Fibroblast of lung (primary cell): Measurements from ENCODE around the gene GLCCI1.

Experiments
- CTCF ChIP-seq, 2 donors: IDR thresholded peaks in 1 of 2; conservative IDR thresholded peaks in 1 of 2; 1 replicate in 1 of 2; 2 replicates in 1 of 2; pipeline ENCODE4 v1.5.1; 2011 to 2012; ENCODE audit warnings: low read length in 2 of 2, control low read depth in 1 of 2, inconsistent platforms in 1 of 2, low read depth in 1 of 2, mild to moderate bottlenecking in 1 of 2
- EZH2 ChIP-seq: IDR thresholded peaks from 2 replicates; pipeline ENCODE4 v1.5.1; 2012; ENCODE audit warnings: low read length, control low read depth, mild to moderate bottlenecking; ENCODE audit errors: missing control alignments

DNA sequence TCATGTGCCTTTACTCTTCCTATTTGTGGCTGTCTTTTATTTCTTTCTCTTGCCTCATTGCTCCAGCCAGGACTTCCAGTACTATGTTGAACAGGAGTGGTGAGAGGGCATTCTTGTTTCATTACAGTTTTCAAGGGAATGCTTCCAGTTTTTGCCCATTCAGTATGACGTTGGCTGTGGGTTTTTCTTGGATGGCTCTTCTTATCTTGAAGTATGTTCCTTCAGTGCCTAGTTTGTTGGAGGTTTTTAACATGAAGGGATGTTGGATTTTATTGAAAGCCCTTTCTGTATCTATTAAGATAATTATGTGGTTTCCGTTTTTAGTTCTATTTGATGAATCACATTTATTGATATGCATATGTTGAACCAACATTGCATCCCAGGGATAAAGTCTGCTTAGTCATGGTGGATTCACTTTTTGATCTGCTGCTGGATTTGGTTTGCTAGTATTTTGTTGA, 96.8 kb downstream of the GLCCI1 start:
- no peak for TF ChIP-seq EZH2
- TF ChIP-seq CTCF (conservative IDR thresholded peaks at IDR 0.05 in 1 of 2, IDR thresholded peaks at IDR 0.05 in 1 of 2; ENCODE audit: low read depth in 1 of 2, low read length in 2 of 2): no peak
